Mesenchymal stem cell (in vitro differentiated cells and primary cell): ENCODE results near the gene SMYD2.
A peak's percentile ranks its signal among the peaks of the same experiment; 100 is the strongest.

Source experiments
- DNase-seq: peaks from one replicate; pipeline ENCODE4 v3.0.0-alpha.2; 2013
- H2AFZ ChIP-seq: one replicate; pipeline ENCODE4 v1.6.1; 2013; ENCODE audit warnings: low read depth, mild to moderate bottlenecking, control low read depth, inconsistent platforms, low read length, moderate library complexity
- H2AK5ac ChIP-seq: 2 replicates; pipeline ENCODE4 v1.6.1; 2013; ENCODE audit warnings: low read length, moderate library complexity, mild to moderate bottlenecking, inconsistent platforms; ENCODE audit not compliant: severe bottlenecking
- H2BK120ac ChIP-seq: one replicate; pipeline ENCODE4 v1.6.1; 2013; ENCODE audit warnings: low read depth, mild to moderate bottlenecking, inconsistent platforms, low read length, moderate library complexity
- H2BK12ac ChIP-seq, 2 experiments: one replicate each; pipeline ENCODE4 v1.6.1; 2013; ENCODE audit warnings: inconsistent platforms in 2 of 2, low read length in 2 of 2, mild to moderate bottlenecking in 2 of 2, moderate library complexity in 2 of 2, control low read depth in 1 of 2
- H2BK15ac ChIP-seq: one replicate; pipeline ENCODE4 v1.6.1; 2013; ENCODE audit warnings: mild to moderate bottlenecking, low read depth, inconsistent platforms; ENCODE audit not compliant: poor library complexity, severe bottlenecking
- H2BK5ac ChIP-seq: 2 replicates; pipeline ENCODE4 v1.6.1; 2013; ENCODE audit warnings: low read depth, mild to moderate bottlenecking, low read length, control low read depth, inconsistent platforms; ENCODE audit not compliant: poor library complexity, severe bottlenecking
- H3K14ac ChIP-seq, 2 experiments: one replicate each; pipeline ENCODE4 v1.6.1; 2013; ENCODE audit warnings: inconsistent platforms in 2 of 2, low read length in 2 of 2, control low read depth in 1 of 2, mild to moderate bottlenecking in 1 of 2, moderate library complexity in 1 of 2
- H3K18ac ChIP-seq, 2 experiments: one replicate each; pipeline ENCODE4 v1.6.1; 2013; ENCODE audit warnings: inconsistent platforms in 2 of 2, low read length in 2 of 2, control low read depth in 1 of 2, low read depth in 1 of 2, mild to moderate bottlenecking in 1 of 2
- H3K23ac ChIP-seq, 2 experiments: one replicate each; pipeline ENCODE4 v1.6.1; 2013; ENCODE audit warnings: inconsistent platforms in 2 of 2, low read length in 2 of 2, mild to moderate bottlenecking in 2 of 2, moderate library complexity in 2 of 2, control low read depth in 1 of 2
- H3K27ac ChIP-seq: 2 replicates; pipeline ENCODE4 v1.5.1; 2013; ENCODE audit warnings: mild to moderate bottlenecking, moderate library complexity, low read length, control low read depth, inconsistent platforms; ENCODE audit not compliant: poor library complexity, severe bottlenecking
- H3K27me3 ChIP-seq, 2 experiments: 2 replicates each; pipeline versions ENCODE4 v1.6.1 to v1.7.0; 2013; ENCODE audit warnings: low read length in 2 of 2, mild to moderate bottlenecking in 2 of 2, moderate library complexity in 2 of 2, control low read depth in 1 of 2, inconsistent platforms in 1 of 2; ENCODE audit not compliant: control insufficient read depth in 1 of 2, insufficient read depth in 1 of 2
- H3K36me3 ChIP-seq, 2 experiments: 2 replicates each; pipeline versions ENCODE4 v1.6.1 to v1.7.0; 2013; ENCODE audit warnings: low read length in 2 of 2, control low read depth in 1 of 2, inconsistent platforms in 1 of 2, low read depth in 1 of 2, mild to moderate bottlenecking in 1 of 2; ENCODE audit not compliant: insufficient read depth in 2 of 2, control insufficient read depth in 1 of 2
- H3K4ac ChIP-seq, 2 experiments: one replicate each; pipeline ENCODE4 v1.6.1; 2013; ENCODE audit warnings: inconsistent platforms in 2 of 2, low read length in 2 of 2, mild to moderate bottlenecking in 2 of 2, moderate library complexity in 2 of 2, control low read depth in 1 of 2, low read depth in 1 of 2
- H3K4me1 ChIP-seq: 2 replicates; pipeline ENCODE4 v1.6.1; 2013; ENCODE audit warnings: low read depth, low read length, control low read depth; ENCODE audit not compliant: control insufficient read depth, insufficient read depth
- H3K4me2 ChIP-seq: 2 replicates; pipeline ENCODE4 v1.6.1; 2013; ENCODE audit warnings: low read length, mild to moderate bottlenecking, inconsistent platforms; ENCODE audit not compliant: poor library complexity, severe bottlenecking
- H3K4me3 ChIP-seq, 2 experiments: 2 replicates each; pipeline versions ENCODE4 v1.5.1 to v1.7.0; 2013; ENCODE audit warnings: low read length in 2 of 2, mild to moderate bottlenecking in 2 of 2, control low read depth in 1 of 2, low read depth in 1 of 2; ENCODE audit not compliant: insufficient read depth in 1 of 2
- H3K79me1 ChIP-seq: replicated peaks from 2 replicates; pipeline ENCODE4 v1.6.1; 2013; ENCODE audit warnings: mild to moderate bottlenecking, control low read depth, low read length, inconsistent platforms; ENCODE audit not compliant: poor library complexity, severe bottlenecking
- H3K9ac ChIP-seq: 2 replicates; pipeline ENCODE4 v1.7.0; 2013; ENCODE audit warnings: mild to moderate bottlenecking, low read length, moderate library complexity
- H3K9me3 ChIP-seq: 2 replicates; pipeline ENCODE4 v1.7.0; 2013; ENCODE audit warnings: mild to moderate bottlenecking, low read length; ENCODE audit not compliant: control insufficient read depth
- H4K8ac ChIP-seq: one replicate; pipeline ENCODE4 v1.6.1; 2013; ENCODE audit warnings: inconsistent platforms, mild to moderate bottlenecking, low read length, moderate library complexity
- H4K91ac ChIP-seq: one replicate; pipeline ENCODE4 v1.6.1; 2013; ENCODE audit warnings: mild to moderate bottlenecking, low read length, inconsistent platforms
- WGBS: methylation state at CpG from one replicate; pipeline ENCODE4 v1.1.7; 2013; ENCODE audit warnings: mixed read lengths; 5-methylcytosine and 5-hydroxymethylcytosine counted together

Gene SMYD2

GRCh38 chr1:214306269-214306668 lies 25.3 kb downstream of the SMYD2 start:
- no peaks in the 10 kb centered on the region for H3K9me3 ChIP-seq
- H2AK5ac ChIP-seq: no peak overlapping the region
- H2BK15ac ChIP-seq: no peak overlapping the region
- no peaks in the 10 kb centered on the region for H3K27me3 ChIP-seq
- peaks cover 47% of the 10 kb centered on the region for H3K79me1 ChIP-seq
- H2AFZ ChIP-seq: no peak overlapping the region
- no peak overlapping the region for H3K4ac ChIP-seq
- WGBS: 95% methylated on average over 6 of the region's 6 CpGs
- H2BK120ac ChIP-seq: no peak overlapping the region
- no peak for DNase-seq
- no peak overlapping the region for H4K91ac ChIP-seq
- no peak overlapping the region for H3K27ac ChIP-seq
- H3K36me3 ChIP-seq: peaks cover 0 to 8% of the 10 kb centered on the region in 2 experiments
- no peak overlapping the region for H4K8ac ChIP-seq
- H2BK12ac ChIP-seq: no peak overlapping the region
- H2BK5ac ChIP-seq: no peak overlapping the region
- no peak overlapping the region for H3K4me3 ChIP-seq
- no peak overlapping the region for H3K14ac ChIP-seq
- H3K9ac ChIP-seq: no peak overlapping the region
- H3K4me1 ChIP-seq: peaks cover 2% of the 10 kb centered on the region
- no peak overlapping the region for H3K23ac ChIP-seq
- H3K4me2 ChIP-seq: no peak overlapping the region
- H3K18ac ChIP-seq: no peak overlapping the region

- no peaks in the 10 kb centered on the region for H3K9me3 ChIP-seq
- DNase-seq: no peak
- 94% methylated on average over 3 of the region's 3 CpGs for WGBS
These were observed 29.1 kb downstream of the SMYD2 start for GRCh38 chr1:214310010-214310409.

GRCh38 chr1:214310777-214311690 lies 30.1 kb downstream of the SMYD2 start:
- no peak overlapping the region for H2BK120ac ChIP-seq
- no peak overlapping the region for H3K9ac ChIP-seq
- H4K91ac ChIP-seq: no peak overlapping the region
- no peaks in the 10 kb centered on the region for H3K27me3 ChIP-seq
- H3K4me1 ChIP-seq: peaks cover 2% of the 10 kb centered on the region
- peak overlapping the region in 1 of 2 experiments; percentile 36 for H3K23ac ChIP-seq
- no peak overlapping the region for H3K14ac ChIP-seq
- H3K4me3 ChIP-seq: no peak overlapping the region
- peaks cover 35% of the 10 kb centered on the region for H3K79me1 ChIP-seq
- no peak overlapping the region for H2BK12ac ChIP-seq
- H4K8ac ChIP-seq: peak overlapping the region; percentile 21
- H3K4me2 ChIP-seq: no peak overlapping the region
- DNase-seq: no peak
- H3K18ac ChIP-seq: no peak overlapping the region
- no peak overlapping the region for H3K4ac ChIP-seq
- H2AFZ ChIP-seq: no peak overlapping the region
- no peak overlapping the region for H3K27ac ChIP-seq
- H3K9me3 ChIP-seq: no peaks in the 10 kb centered on the region
- no peak overlapping the region for H2BK15ac ChIP-seq
- H2AK5ac ChIP-seq: no peak overlapping the region
- peaks cover 0 to 5% of the 10 kb centered on the region in 2 experiments for H3K36me3 ChIP-seq
- 84% methylated on average over 8 of the region's 11 CpGs for WGBS
- no peak overlapping the region for H2BK5ac ChIP-seq

More at GRCh38 chr1:214310010-214310409, 29.1 kb downstream of the SMYD2 start:
- no peak overlapping the region for H2BK5ac ChIP-seq
- no peak overlapping the region for H2BK12ac ChIP-seq
- H2AK5ac ChIP-seq: no peak overlapping the region
- H3K27me3 ChIP-seq: no peaks in the 10 kb centered on the region
- no peak overlapping the region for H3K27ac ChIP-seq
- H3K36me3 ChIP-seq: peaks cover 0 to 11% of the 10 kb centered on the region in 2 experiments
- H3K4me1 ChIP-seq: peaks cover 2% of the 10 kb centered on the region
- H4K91ac ChIP-seq: no peak overlapping the region
- no peak overlapping the region for H3K4me2 ChIP-seq
- peaks cover 40% of the 10 kb centered on the region for H3K79me1 ChIP-seq
- H3K14ac ChIP-seq: no peak overlapping the region
- H2BK15ac ChIP-seq: no peak overlapping the region
- no peak overlapping the region for H2BK120ac ChIP-seq
- peak overlapping the region in 1 of 2 experiments; percentile 41 for H3K4me3 ChIP-seq
- no peak overlapping the region for H3K18ac ChIP-seq
- H4K8ac ChIP-seq: no peak overlapping the region
- H3K4ac ChIP-seq: no peak overlapping the region
- no peak overlapping the region for H2AFZ ChIP-seq
- H3K9ac ChIP-seq: peak overlapping the region; percentile 53
- H3K23ac ChIP-seq: no peak overlapping the region

GRCh38 chr1:214312530-214313051 lies 31.6 kb downstream of the SMYD2 start:
- no peak overlapping the region for H3K4me2 ChIP-seq
- H3K9ac ChIP-seq: no peak overlapping the region
- no peak overlapping the region for H3K14ac ChIP-seq
- no peak for DNase-seq
- H2AK5ac ChIP-seq: no peak overlapping the region
- H3K4me3 ChIP-seq: no peak overlapping the region
- no peak overlapping the region for H3K23ac ChIP-seq
- H2BK15ac ChIP-seq: no peak overlapping the region
- H3K4ac ChIP-seq: no peak overlapping the region
- H2BK12ac ChIP-seq: no peak overlapping the region
- WGBS: 92% methylated on average over 10 of the region's 10 CpGs
- no peaks in the 10 kb centered on the region for H3K27me3 ChIP-seq
- H3K36me3 ChIP-seq: peaks cover 0 to 5% of the 10 kb centered on the region in 2 experiments
- H3K79me1 ChIP-seq: peaks cover 27% of the 10 kb centered on the region
- H2AFZ ChIP-seq: no peak overlapping the region
- H3K18ac ChIP-seq: no peak overlapping the region
- H4K8ac ChIP-seq: no peak overlapping the region
- no peak overlapping the region for H3K27ac ChIP-seq
- H3K9me3 ChIP-seq: no peaks in the 10 kb centered on the region
- no peak overlapping the region for H4K91ac ChIP-seq
- H3K4me1 ChIP-seq: peaks cover 5% of the 10 kb centered on the region
- H2BK120ac ChIP-seq: no peak overlapping the region
- no peak overlapping the region for H2BK5ac ChIP-seq
